Measurements from ENCODE around the gene POLR2J.
A peak's percentile ranks its signal among the peaks of the same experiment; 100 is the strongest.
"Not testable (repeated sequence)": the region's sequence is repeated elsewhere in the genome, so short reads cannot be mapped to it uniquely, and the experiment has no call there.

The POLR2J gene

GRCh38 chr7:102478314-102479208, at the start of gene POLR2J:
Gene POLR2J, minus strand, starts transcription at chr7:102478922. Its CDS starts 62 bp downstream, at chr7:102478860.
- H3K27ac ChIP-seq (ENCODE audit: poor library complexity, severe bottlenecking); H3K4me1 ChIP-seq (ENCODE audit: insufficient read depth, poor library complexity, severe bottlenecking); H3K27me3 ChIP-seq (ENCODE audit: insufficient read depth, poor library complexity, severe bottlenecking); H3K36me3 ChIP-seq (ENCODE audit: low read depth); H3K9me3 ChIP-seq (ENCODE audit: severe bottlenecking): not testable (repeated sequence)
- H3K4me3 ChIP-seq (ENCODE audit: severe bottlenecking): peak within 1 kb of the TSS; percentile 49
- ATAC-seq (ENCODE audit: low read depth) (peak; percentile 82), DNase-seq (ENCODE audit: low spot score) (peak; percentile 82)

DNA sequence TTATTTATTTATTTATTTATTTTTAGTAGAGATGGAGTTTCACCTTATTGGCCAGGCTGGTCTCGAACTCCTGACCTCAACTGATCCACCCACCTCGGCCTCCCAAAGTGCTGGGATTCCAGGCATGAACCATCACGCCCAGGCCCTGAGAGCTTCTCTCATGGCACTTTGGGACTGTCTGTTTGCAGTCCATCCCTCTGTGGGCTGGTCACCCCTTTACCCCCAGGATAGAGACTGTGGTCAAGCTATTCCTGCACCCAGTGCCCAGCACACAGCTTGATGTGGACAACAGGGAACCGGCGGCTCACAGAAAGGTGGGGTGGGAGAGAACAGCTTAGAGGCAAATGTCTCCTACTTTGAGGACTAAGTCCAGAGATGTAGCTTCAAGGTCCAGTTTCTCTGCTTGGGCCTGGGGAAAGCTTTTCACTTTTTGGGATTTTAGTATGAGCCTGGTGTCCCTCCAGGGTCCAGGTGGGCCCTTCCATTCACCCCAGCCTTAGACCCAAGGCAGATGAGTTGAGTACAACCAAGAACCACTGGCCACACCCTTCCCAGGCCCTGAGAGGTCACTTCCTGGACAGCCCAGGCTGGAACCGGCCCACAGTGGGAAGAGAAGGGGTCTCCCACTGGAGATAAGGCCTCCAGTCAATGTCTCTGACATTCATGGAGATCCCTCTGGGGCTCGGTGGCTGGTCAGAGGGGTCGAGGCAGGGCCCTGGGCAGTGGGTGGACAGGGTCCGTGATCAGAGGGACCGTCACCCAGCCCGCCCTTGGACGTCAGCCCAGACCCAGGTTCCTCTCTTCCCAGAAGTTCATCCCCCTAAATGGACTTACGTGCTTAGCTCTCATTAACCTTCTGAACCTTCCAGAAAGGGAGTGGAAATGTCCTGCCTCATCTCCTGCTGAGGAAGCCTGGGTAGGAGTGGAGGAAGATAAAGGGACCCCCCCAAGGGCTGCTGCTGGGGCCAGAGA, 49.4 kb upstream of the POLR2J start:
- H3K27ac ChIP-seq (ENCODE audit: poor library complexity, severe bottlenecking); H3K9me3 ChIP-seq (ENCODE audit: severe bottlenecking); DNase-seq (ENCODE audit: low spot score); ATAC-seq (ENCODE audit: low read depth); H3K4me3 ChIP-seq (ENCODE audit: severe bottlenecking); H3K4me1 ChIP-seq (ENCODE audit: insufficient read depth, poor library complexity, severe bottlenecking); H3K27me3 ChIP-seq (ENCODE audit: insufficient read depth, poor library complexity, severe bottlenecking); H3K36me3 ChIP-seq (ENCODE audit: low read depth): not testable (repeated sequence)

DNA sequence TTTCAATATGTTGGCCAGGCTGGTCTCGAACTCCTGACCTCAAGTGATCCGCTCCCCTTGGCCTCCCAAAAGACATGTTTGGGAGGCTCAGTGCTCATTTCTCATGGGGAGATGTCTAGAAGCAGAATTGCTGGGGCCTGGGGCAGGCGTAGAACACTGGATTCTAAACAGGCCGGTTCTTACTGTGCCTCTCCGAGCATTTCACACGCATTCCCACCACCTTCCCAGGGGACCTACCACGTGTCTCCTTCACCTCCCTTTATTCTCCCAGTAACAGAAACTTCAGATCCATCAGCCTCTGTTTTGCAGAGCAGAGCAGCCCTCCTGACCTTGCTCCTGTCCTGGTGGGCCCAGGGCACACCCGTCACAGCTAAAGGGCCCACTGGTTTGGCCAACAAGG, 48.5 kb upstream of the POLR2J start:
- H3K9me3 ChIP-seq (ENCODE audit: severe bottlenecking); DNase-seq (ENCODE audit: low spot score); H3K4me3 ChIP-seq (ENCODE audit: severe bottlenecking); H3K36me3 ChIP-seq (ENCODE audit: low read depth); H3K4me1 ChIP-seq (ENCODE audit: insufficient read depth, poor library complexity, severe bottlenecking); ATAC-seq (ENCODE audit: low read depth); H3K27me3 ChIP-seq (ENCODE audit: insufficient read depth, poor library complexity, severe bottlenecking); H3K27ac ChIP-seq (ENCODE audit: poor library complexity, severe bottlenecking): not testable (repeated sequence)

DNA sequence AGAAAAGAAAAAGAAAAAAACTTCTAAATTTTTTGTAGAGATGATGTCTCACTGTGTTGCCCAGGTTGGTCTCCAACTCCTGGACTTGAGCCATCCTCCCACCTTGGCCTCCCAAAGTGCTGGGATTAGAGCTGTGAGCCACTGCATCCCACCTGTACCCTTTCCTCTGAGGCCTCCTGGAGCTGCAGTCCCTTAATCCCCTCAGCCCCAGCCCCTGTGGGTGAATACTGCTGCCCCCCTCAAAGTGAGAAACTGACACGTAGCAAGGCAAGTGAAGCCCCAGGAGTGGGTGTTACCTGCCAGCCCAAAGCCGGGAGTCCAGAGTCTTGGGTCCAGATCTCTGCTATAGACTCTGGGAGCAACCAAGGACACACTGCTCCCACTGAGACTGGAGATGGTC, 46.1 kb upstream of the POLR2J start:
- not testable (repeated sequence) for H3K9me3 ChIP-seq (ENCODE audit: severe bottlenecking); H3K36me3 ChIP-seq (ENCODE audit: low read depth); H3K27me3 ChIP-seq (ENCODE audit: insufficient read depth, poor library complexity, severe bottlenecking); H3K4me1 ChIP-seq (ENCODE audit: insufficient read depth, poor library complexity, severe bottlenecking); H3K27ac ChIP-seq (ENCODE audit: poor library complexity, severe bottlenecking); H3K4me3 ChIP-seq (ENCODE audit: severe bottlenecking)
- DNase-seq (ENCODE audit: low spot score): peak; percentile 48
- ATAC-seq (ENCODE audit: low read depth): peak; percentile 2; the same call in 1 of the 3 replicates

- ATAC-seq (ENCODE audit: low read depth); H3K4me1 ChIP-seq (ENCODE audit: insufficient read depth, poor library complexity, severe bottlenecking); H3K27me3 ChIP-seq (ENCODE audit: insufficient read depth, poor library complexity, severe bottlenecking); H3K9me3 ChIP-seq (ENCODE audit: severe bottlenecking); H3K4me3 ChIP-seq (ENCODE audit: severe bottlenecking); H3K36me3 ChIP-seq (ENCODE audit: low read depth); DNase-seq (ENCODE audit: low spot score); H3K27ac ChIP-seq (ENCODE audit: poor library complexity, severe bottlenecking): not testable (repeated sequence)
Measured at GRCh38 chr7:102520797-102521196, 42.1 kb upstream of the POLR2J start.

DNA sequence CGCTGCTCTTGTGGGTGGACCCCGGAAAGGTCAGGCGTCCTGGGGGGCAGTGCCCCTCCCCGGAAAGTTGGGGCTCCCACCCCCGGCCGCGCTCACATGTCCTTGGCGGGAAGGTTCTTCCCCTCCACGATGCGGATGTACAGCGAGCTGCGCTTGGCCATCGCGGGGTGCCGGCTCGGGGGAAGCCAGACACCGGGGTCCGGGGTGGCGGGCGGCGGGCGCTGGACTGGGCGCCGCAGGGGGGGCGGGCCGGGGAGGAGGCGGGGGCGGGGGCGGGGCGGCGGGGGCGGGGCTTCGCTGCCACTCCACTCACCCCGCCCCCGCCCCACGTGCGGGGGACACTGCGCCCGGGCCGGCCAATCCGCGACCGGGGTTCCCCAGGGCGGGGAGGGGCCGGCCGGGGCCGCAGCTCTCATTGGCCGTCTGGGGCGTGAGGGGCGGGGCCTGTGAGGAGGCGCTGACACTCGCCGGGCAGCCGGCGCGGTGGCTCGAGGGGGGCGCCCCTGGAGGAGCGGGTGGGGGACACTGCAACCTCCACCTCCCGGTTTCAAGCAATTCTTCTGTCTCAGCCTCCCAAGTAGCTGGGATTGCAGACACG, 38.9 kb upstream of the POLR2J start, which contains the start of gene RASA4B:
RASA4B (minus strand) TSS at position 228 of the 598 bp plus-strand sequence; CDS start at position 161, 67 bp downstream.
- DNase-seq (ENCODE audit: low spot score): peak; percentile 5
- not testable (repeated sequence) for H3K27me3 ChIP-seq (ENCODE audit: insufficient read depth, poor library complexity, severe bottlenecking); H3K36me3 ChIP-seq (ENCODE audit: low read depth); H3K4me3 ChIP-seq (ENCODE audit: severe bottlenecking); H3K4me1 ChIP-seq (ENCODE audit: insufficient read depth, poor library complexity, severe bottlenecking); H3K27ac ChIP-seq (ENCODE audit: poor library complexity, severe bottlenecking); H3K9me3 ChIP-seq (ENCODE audit: severe bottlenecking)
- peak; percentile 93 for ATAC-seq (ENCODE audit: low read depth)

GRCh38 chr7:102516951-102517350, 38.2 kb upstream of the POLR2J start:
- H3K27me3 ChIP-seq (ENCODE audit: insufficient read depth, poor library complexity, severe bottlenecking); H3K36me3 ChIP-seq (ENCODE audit: low read depth); H3K9me3 ChIP-seq (ENCODE audit: severe bottlenecking); DNase-seq (ENCODE audit: low spot score); H3K4me1 ChIP-seq (ENCODE audit: insufficient read depth, poor library complexity, severe bottlenecking); ATAC-seq (ENCODE audit: low read depth); H3K4me3 ChIP-seq (ENCODE audit: severe bottlenecking); H3K27ac ChIP-seq (ENCODE audit: poor library complexity, severe bottlenecking): not testable (repeated sequence)

GRCh38 chr7:102515889-102516288, 37.2 kb upstream of the POLR2J start:
- not testable (repeated sequence) for H3K4me1 ChIP-seq (ENCODE audit: insufficient read depth, poor library complexity, severe bottlenecking); DNase-seq (ENCODE audit: low spot score); H3K4me3 ChIP-seq (ENCODE audit: severe bottlenecking); H3K36me3 ChIP-seq (ENCODE audit: low read depth); H3K27ac ChIP-seq (ENCODE audit: poor library complexity, severe bottlenecking); H3K9me3 ChIP-seq (ENCODE audit: severe bottlenecking); H3K27me3 ChIP-seq (ENCODE audit: insufficient read depth, poor library complexity, severe bottlenecking)
- peak; percentile 18 for ATAC-seq (ENCODE audit: low read depth)

DNA sequence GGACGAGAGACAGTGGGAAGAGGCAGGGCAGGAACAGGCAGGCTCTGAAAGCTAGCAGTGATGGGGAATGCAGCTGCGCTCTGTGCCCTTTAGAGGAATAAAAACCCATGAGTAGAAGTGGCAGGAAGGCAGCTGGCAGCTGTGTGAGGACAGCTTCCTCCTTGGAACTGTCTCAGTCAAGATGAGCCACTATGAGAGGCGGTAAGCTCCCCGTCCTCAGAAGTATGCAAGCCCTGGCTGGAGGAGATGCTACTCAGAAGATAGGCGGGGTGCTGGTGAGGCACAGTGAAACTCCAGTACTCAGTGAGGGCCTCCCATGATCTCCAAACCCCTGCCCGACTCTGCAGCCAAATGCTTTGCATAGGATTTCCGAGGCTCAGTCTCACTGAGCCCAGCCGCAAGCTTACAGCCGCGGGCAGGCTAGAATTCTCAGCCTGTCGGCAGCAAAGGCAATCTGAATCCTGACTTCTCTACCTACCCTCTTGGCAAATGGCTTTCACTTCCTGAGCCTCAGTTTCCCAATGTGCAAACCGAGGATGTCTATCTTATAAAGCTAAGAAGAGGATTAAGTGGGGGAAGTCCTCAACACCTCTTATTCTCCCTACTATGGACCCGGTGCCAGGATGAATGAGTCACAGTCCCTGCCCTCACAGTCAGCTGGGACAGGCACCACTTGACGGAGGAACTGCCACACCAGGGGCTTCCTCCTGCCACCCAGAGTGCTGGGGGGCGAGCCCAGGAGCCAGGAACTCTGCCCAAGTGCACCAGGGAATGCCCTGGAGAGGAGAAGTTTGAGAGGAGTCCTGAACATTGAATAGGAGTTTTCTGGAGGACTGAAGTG, 36.4 kb upstream of the POLR2J start:
- H3K9me3 ChIP-seq (ENCODE audit: severe bottlenecking); H3K36me3 ChIP-seq (ENCODE audit: low read depth); H3K4me1 ChIP-seq (ENCODE audit: insufficient read depth, poor library complexity, severe bottlenecking); H3K27me3 ChIP-seq (ENCODE audit: insufficient read depth, poor library complexity, severe bottlenecking); DNase-seq (ENCODE audit: low spot score); H3K27ac ChIP-seq (ENCODE audit: poor library complexity, severe bottlenecking); H3K4me3 ChIP-seq (ENCODE audit: severe bottlenecking): not testable (repeated sequence)
- peak; percentile 28 for ATAC-seq (ENCODE audit: low read depth)

- not testable (repeated sequence) for H3K27ac ChIP-seq (ENCODE audit: poor library complexity, severe bottlenecking); ATAC-seq (ENCODE audit: low read depth)
- DNase-seq (ENCODE audit: low spot score): peak; percentile 48
Measured at GRCh38 chr7:102512642-102513221, 34.0 kb upstream of the POLR2J start.

More at GRCh38 chr7:102512642-102513221, 34.0 kb upstream of the POLR2J start:
- H3K9me3 ChIP-seq (ENCODE audit: severe bottlenecking); H3K36me3 ChIP-seq (ENCODE audit: low read depth); H3K4me3 ChIP-seq (ENCODE audit: severe bottlenecking); H3K27me3 ChIP-seq (ENCODE audit: insufficient read depth, poor library complexity, severe bottlenecking); H3K4me1 ChIP-seq (ENCODE audit: insufficient read depth, poor library complexity, severe bottlenecking): not testable (repeated sequence)

Measured in RWPE2 (cell line).